Ectodermal cell (in vitro differentiated cells): ENCODE measurements around the gene ARHGAP4.

Experiments
- H3K27ac ChIP-seq: 2 replicates; pipeline ENCODE4 v1.7.0; 2013; ENCODE audit warnings: mild to moderate bottlenecking, low read depth, low read length; ENCODE audit not compliant: insufficient read depth, poor library complexity, severe bottlenecking
- H3K27me3 ChIP-seq: 2 replicates; pipeline ENCODE4 v1.7.0; 2013; ENCODE audit warnings: mild to moderate bottlenecking, low read length; ENCODE audit not compliant: insufficient read depth, control insufficient read depth, poor library complexity, severe bottlenecking
- H3K36me3 ChIP-seq: one replicate; pipeline ENCODE4 v1.7.0; 2013; ENCODE audit warnings: low read length; ENCODE audit not compliant: control insufficient read depth, insufficient read depth
- H3K4me1 ChIP-seq: one replicate; pipeline ENCODE4 v1.7.0; 2013; ENCODE audit warnings: low read length; ENCODE audit not compliant: control insufficient read depth, insufficient read depth
- H3K4me3 ChIP-seq: 2 replicates; pipeline ENCODE4 v1.7.0; 2013; ENCODE audit warnings: low read depth, low read length, control low read depth; ENCODE audit not compliant: insufficient read depth
- H3K9me3 ChIP-seq: 2 replicates; pipeline ENCODE4 v1.7.0; 2013; ENCODE audit warnings: mild to moderate bottlenecking, low read length, moderate library complexity; ENCODE audit not compliant: control insufficient read depth
- WGBS, 2 experiments: methylation state at CpG; one replicate each; pipeline ENCODE4 v1.1.7; 2013; ENCODE audit warnings: missing lambda C conversion rate in 2 of 2; 5-methylcytosine and 5-hydroxymethylcytosine counted together

Gene ARHGAP4

DNA sequence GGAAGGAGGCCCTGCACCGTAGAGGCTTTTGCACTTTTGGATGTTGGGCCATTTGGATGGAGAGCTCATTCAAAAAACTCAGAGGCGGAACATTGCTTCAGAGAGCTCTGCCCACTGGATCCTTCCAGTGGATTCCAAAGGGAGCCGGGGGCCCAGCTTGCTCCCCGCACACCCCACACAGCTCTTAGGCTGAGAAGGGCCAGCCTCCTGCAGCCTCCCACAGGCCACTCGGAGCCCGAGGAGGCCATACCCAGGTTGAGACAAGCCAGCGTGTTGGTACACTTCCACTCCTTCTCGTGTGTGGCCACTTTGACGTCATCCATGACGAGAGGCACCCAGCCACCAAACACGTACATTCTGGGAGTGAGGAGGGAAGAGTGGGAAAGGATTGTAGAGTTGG is 35.2 kb upstream of the ARHGAP4 start:
- no peaks in the 10 kb centered on the region for H3K4me1 ChIP-seq
- WGBS, 2 experiments: 96 to 97% methylated on average over 11 of the region's 11 CpGs
- H3K27me3 ChIP-seq: no peaks in the 10 kb centered on the region
- no peaks in the 10 kb centered on the region for H3K9me3 ChIP-seq
- H3K27ac ChIP-seq: no peak overlapping the region
- peaks cover 21% of the 10 kb centered on the region for H3K36me3 ChIP-seq
- H3K4me3 ChIP-seq: no peak overlapping the region

DNA sequence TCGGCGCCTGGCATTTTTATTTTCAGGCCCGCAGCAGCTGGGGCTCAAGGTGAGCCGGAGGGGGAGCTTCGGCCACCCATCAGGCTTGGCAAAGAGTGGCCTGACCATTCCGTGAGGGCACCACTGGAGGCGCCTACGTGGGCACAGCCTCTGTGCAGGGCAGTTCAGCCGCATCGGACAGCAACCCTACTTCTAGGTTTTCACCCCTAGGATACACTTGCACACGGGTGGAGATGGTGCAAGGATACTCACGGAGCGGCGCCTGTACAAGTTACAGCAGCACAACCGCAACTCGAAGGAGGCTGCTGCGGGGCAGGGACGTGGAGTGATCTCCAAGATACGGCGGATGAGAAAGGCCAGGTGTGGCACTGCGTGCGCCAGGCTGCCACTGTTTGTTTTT is 34.7 kb upstream of the ARHGAP4 start:
- H3K36me3 ChIP-seq: peaks cover 21% of the 10 kb centered on the region
- no peak overlapping the region for H3K4me3 ChIP-seq
- H3K4me1 ChIP-seq: no peaks in the 10 kb centered on the region
- no peaks in the 10 kb centered on the region for H3K27me3 ChIP-seq
- WGBS, 2 experiments: 95 to 97% methylated on average over 22 of the region's 22 CpGs
- H3K9me3 ChIP-seq: no peaks in the 10 kb centered on the region
- H3K27ac ChIP-seq: no peak overlapping the region

GRCh38 chrX:153960077-153960476 is 34.0 kb upstream of the ARHGAP4 start:
- Histone ChIP-seq H3K36me3 (peaks cover 21% of the 10 kb centered on the region), H3K4me3 (no peak overlapping the region), H3K27me3 (no peaks in the 10 kb centered on the region), H3K9me3 (no peaks in the 10 kb centered on the region), H3K4me1 (no peaks in the 10 kb centered on the region), H3K27ac (no peak overlapping the region)
- 95 to 96% methylated on average over 15 of the region's 16 CpGs for WGBS, 2 experiments

DNA sequence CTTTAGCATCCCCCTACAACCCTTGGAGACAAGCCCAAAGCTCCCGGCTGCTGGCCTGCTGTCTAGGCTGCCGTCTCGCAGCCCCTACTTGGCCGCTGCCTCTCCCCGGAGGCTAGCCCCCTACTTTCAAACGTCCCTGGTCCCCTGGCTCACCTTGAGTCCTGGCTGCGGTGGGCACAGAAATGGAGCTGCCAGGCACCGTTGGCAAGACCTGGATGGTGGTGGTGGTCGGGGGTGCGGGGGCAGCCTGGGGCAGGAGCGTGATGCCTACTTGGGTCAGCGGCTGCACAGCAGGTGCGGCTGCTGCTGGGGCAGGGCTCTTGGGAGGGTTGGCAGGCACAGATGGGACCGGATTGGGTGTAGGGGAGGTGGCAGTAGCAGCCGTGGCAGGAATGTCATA is 33.6 kb upstream of the ARHGAP4 start:
- Histone ChIP-seq H3K4me3 (no peak overlapping the region), H3K27me3 (no peaks in the 10 kb centered on the region), H3K9me3 (no peaks in the 10 kb centered on the region), H3K27ac (no peak overlapping the region), H3K36me3 (peaks cover 21% of the 10 kb centered on the region), H3K4me1 (no peaks in the 10 kb centered on the region)
- 95 to 100% methylated on average over 15 of the region's 15 CpGs for WGBS, 2 experiments

GRCh38 chrX:153958605-153959004 is 32.5 kb upstream of the ARHGAP4 start:
- H3K36me3 ChIP-seq: peaks cover 21% of the 10 kb centered on the region
- H3K27me3 ChIP-seq: no peaks in the 10 kb centered on the region
- H3K4me3 ChIP-seq: no peak overlapping the region
- 96 to 97% methylated on average over 14 of the region's 14 CpGs for whole genome bisulfite sequencing, 2 experiments
- no peaks in the 10 kb centered on the region for H3K9me3 ChIP-seq
- H3K27ac ChIP-seq: no peak overlapping the region
- no peaks in the 10 kb centered on the region for H3K4me1 ChIP-seq

DNA sequence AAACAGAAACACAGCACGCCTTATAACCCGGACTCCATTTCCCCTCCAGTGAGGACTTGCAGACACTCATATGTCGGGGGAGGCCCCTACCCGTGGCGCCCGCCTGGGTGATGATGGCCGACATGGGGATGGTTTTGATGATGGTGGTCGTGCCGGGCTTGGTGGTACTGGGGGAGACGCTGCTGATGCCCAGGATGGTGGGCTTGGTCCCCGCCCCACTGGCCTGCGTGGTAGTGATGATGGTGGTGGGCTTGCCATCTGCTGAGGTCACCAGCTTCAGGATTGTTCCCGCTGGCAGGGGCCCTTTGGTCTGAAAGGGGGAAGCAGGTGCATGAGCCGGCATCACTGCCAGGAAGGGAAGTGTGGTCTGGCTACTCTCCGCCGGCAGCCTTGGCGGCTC is 31.2 kb upstream of the ARHGAP4 start:
- no peak overlapping the region for H3K27ac ChIP-seq
- no peaks in the 10 kb centered on the region for H3K9me3 ChIP-seq
- 96 to 98% methylated on average over 16 to 17 of the region's 17 CpGs for WGBS, 2 experiments
- H3K4me1 ChIP-seq: no peaks in the 10 kb centered on the region
- H3K27me3 ChIP-seq: no peaks in the 10 kb centered on the region
- H3K36me3 ChIP-seq: peaks cover 22% of the 10 kb centered on the region
- no peak overlapping the region for H3K4me3 ChIP-seq

DNA sequence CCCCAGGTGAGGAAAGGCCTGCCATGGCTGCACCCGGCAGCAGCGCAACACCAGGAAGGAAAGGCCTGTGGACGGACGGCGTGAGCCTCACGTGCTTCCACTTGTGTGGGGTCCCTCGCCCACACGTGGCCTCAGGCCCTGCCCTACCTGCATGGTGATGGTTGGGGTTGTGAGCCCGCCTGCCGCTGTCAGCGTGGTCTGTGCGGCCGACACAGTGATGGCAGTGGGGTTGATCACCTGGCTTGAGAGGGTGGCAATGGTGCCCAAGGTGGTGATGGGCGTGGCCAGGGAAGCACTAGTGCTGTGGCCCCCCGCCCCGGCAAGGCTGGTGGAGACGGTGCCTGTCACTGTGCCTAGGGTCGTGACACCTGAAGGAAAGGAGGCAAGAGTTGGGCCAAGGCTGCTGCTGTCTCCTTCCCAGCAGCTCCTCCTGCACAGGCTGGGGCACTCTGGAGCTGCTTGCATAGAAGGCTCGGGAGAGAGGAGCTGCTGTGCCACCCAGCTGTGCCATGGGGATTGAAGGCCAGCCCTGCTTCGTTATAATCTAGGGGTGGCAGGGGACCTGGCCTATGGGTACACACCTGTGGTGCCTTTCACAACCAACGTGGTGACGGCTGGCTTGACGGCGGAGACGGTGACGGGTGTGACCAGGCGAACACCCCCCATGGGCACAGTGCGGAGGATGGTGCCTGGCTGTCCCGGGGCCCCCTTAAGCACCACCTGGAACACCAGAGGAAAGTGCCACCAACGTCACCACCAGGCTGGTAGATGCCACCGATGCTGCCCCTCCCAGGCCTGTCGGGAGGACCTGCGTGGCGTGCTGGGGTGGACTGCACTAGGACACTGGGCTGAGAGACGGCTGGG is 30.2 kb upstream of the ARHGAP4 start:
- WGBS, 2 experiments: 95 to 96% methylated on average over 35 of the region's 35 CpGs
- H3K36me3 ChIP-seq: peaks cover 27% of the 10 kb centered on the region
- no peaks in the 10 kb centered on the region for H3K27me3 ChIP-seq
- no peaks in the 10 kb centered on the region for H3K9me3 ChIP-seq
- H3K4me1 ChIP-seq: no peaks in the 10 kb centered on the region
- H3K27ac ChIP-seq: no peak overlapping the region
- no peak overlapping the region for H3K4me3 ChIP-seq

GRCh38 chrX:153955228-153955732 is 29.2 kb upstream of the ARHGAP4 start:
- Histone ChIP-seq H3K36me3 (peaks cover 27% of the 10 kb centered on the region), H3K9me3 (no peaks in the 10 kb centered on the region), H3K4me3 (no peak overlapping the region), H3K27ac (no peak overlapping the region), H3K27me3 (no peaks in the 10 kb centered on the region), H3K4me1 (no peaks in the 10 kb centered on the region)
- 92 to 95% methylated on average over 12 of the region's 12 CpGs for WGBS, 2 experiments

GRCh38 chrX:153954558-153955227 is 28.6 kb upstream of the ARHGAP4 start:
- Histone ChIP-seq H3K36me3 (peaks cover 25% of the 10 kb centered on the region), H3K27me3 (no peaks in the 10 kb centered on the region), H3K27ac (no peak overlapping the region), H3K4me3 (no peak overlapping the region), H3K9me3 (no peaks in the 10 kb centered on the region), H3K4me1 (no peaks in the 10 kb centered on the region)
- 94 to 96% methylated on average over 44 of the region's 44 CpGs for WGBS, 2 experiments

DNA sequence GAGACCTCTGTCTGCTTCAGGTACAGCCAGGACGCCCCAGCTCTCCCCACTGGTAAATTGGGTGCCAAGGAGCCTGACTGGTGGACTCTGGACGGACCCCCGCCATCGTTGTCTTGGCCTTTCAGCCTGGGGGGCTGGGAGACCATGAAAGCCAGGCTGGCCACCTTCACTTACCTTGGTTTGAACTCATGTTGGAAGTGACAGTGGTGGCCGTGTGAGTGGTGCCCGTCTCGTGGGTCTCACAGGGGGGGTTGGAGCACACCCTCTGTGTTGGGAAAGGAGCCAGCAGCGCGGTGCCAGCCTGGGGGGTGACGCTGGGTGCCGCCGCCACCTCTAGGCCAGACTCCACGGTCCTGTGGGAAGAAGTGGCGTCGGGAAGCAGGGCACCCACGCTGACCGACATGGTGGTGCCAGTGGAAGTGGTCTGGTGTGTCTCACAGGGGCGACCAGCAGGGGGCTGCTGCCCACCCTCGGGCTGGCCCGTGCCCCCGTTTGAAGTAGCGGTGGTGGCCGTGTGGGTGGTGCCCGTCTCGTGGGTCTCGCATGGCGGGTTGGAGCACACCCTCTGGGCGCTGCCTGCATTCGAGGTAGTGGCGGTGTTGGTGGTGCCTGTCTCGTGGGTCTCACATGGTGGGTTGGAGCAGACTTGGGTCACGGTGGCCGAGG is 28.0 kb upstream of the ARHGAP4 start:
- no peak overlapping the region for H3K4me3 ChIP-seq
- H3K36me3 ChIP-seq: peaks cover 23% of the 10 kb centered on the region
- H3K27me3 ChIP-seq: no peaks in the 10 kb centered on the region
- H3K4me1 ChIP-seq: no peaks in the 10 kb centered on the region
- WGBS, 2 experiments: 95 to 96% methylated on average over 33 of the region's 33 CpGs
- no peaks in the 10 kb centered on the region for H3K9me3 ChIP-seq
- no peak overlapping the region for H3K27ac ChIP-seq
